ENCODE data around the gene TBCB.
"Not testable (repeated sequence)": the region's sequence is repeated elsewhere in the genome, so short reads cannot be mapped to it uniquely, and the experiment has no call there.

TBCB gene, protein sequence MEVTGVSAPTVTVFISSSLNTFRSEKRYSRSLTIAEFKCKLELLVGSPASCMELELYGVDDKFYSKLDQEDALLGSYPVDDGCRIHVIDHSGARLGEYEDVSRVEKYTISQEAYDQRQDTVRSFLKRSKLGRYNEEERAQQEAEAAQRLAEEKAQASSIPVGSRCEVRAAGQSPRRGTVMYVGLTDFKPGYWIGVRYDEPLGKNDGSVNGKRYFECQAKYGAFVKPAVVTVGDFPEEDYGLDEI

DNA sequence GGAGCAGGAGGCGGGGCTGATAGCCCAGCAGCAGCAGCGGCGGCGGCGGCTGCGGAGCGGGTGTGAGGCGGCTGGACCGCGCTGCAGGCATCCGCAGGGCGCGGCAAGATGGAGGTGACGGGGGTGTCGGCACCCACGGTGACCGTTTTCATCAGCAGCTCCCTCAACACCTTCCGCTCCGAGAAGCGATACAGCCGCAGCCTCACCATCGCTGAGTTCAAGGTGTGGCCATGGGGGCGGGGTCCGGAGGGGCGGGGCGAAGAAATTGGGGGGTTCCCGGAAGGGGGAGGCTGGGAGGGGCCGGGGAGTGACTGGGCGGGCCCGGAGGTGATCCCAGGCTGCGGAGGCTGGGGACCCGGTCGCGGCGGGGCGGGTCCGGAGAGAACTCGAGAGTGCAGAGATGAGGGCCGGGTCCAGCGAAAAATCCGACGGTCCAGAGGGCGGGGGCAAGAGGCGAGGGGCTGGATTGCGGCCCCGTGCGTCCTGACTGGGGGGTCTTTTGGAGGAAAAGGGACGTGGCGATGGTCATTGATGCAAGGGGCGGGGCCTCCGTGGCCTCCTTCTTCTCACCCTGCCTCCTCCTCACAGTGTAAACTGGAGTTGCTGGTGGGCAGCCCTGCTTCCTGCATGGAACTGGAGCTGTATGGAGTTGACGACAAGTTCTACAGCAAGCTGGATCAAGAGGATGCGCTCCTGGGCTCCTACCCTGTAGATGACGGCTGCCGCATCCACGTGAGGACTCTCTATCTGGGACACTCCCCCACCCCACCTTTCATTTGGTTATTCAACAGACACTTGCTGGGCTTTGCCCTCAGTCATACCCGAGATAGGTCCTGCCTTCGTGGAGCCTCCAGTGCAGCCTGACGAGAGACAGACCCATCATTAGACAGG, at the start of gene TBCB:
Gene TBCB (plus strand): TSS at position 16 of the 891 bp plus-strand sequence. CDS start 93 bp downstream, at position 109.
- ChIA-PET CTCF (interaction anchor here (0.7 to 5.2 kb wide), 7 partner anchors 9 to 55 kb away, joined by 3 to 39 read pairs (median 3); no protein-coding TSS in a partner anchor), POLR2A (interaction anchor here (0.5 to 1.9 kb wide), 7 partner anchors 12 to 214 kb away, joined by 3 to 6 read pairs (median 3); partner anchors contain the start of genes ALKBH6, ZNF146 and ZNF565)
- TF ChIP-seq, protein P1, sequence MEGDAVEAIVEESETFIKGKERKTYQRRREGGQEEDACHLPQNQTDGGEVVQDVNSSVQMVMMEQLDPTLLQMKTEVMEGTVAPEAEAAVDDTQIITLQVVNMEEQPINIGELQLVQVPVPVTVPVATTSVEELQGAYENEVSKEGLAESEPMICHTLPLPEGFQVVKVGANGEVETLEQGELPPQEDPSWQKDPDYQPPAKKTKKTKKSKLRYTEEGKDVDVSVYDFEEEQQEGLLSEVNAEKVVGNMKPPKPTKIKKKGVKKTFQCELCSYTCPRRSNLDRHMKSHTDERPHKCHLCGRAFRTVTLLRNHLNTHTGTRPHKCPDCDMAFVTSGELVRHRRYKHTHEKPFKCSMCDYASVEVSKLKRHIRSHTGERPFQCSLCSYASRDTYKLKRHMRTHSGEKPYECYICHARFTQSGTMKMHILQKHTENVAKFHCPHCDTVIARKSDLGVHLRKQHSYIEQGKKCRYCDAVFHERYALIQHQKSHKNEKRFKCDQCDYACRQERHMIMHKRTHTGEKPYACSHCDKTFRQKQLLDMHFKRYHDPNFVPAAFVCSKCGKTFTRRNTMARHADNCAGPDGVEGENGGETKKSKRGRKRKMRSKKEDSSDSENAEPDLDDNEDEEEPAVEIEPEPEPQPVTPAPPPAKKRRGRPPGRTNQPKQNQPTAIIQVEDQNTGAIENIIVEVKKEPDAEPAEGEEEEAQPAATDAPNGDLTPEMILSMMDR (IDR thresholded peaks at IDR 0.05; ENCODE audit: insufficient read depth, low read length, missing control alignments): no peak
- H3K4me3 ChIP-seq (ENCODE audit: low read depth, low read length): peak within 1 kb of the TSS; percentile 92
- no peak for DNase-seq (ENCODE audit: low read depth, low spot score)

DNA sequence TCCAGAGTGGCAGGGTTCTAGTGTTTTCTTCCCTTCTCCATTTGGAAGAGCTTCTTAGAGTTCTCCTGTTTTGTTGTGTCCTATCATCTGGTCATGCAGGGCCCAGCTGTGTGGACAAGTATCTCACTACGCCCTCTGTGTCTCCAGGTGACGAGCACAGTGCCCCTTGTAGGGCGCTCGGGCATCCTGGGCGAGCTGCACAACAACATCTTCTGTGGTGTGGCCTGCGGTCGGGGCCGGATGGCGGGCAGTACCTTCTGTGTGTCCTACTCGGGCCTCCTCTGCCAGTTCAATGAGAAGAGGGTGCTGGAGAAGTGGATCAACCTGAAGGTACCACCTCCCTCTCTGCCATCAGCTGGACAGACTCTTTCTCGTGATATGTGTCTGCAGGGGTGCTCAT, 47.6 kb upstream of the TBCB start:
- CTCF ChIA-PET: interaction anchor here (1.2 to 3.6 kb wide), 2 partner anchors 12 to 102 kb away, joined by 3 to 18 read pairs; partner anchors contain the start of genes THAP8 and WDR62
- POLR2A ChIA-PET: no interaction called here
- DNase-seq (ENCODE audit: low read depth, low spot score): no peak
- H3K4me3 ChIP-seq (ENCODE audit: low read depth, low read length): no peak overlapping the region
- TF ChIP-seq, protein P1 (IDR thresholded peaks at IDR 0.05; ENCODE audit: insufficient read depth, low read length, missing control alignments): no peak

DNA sequence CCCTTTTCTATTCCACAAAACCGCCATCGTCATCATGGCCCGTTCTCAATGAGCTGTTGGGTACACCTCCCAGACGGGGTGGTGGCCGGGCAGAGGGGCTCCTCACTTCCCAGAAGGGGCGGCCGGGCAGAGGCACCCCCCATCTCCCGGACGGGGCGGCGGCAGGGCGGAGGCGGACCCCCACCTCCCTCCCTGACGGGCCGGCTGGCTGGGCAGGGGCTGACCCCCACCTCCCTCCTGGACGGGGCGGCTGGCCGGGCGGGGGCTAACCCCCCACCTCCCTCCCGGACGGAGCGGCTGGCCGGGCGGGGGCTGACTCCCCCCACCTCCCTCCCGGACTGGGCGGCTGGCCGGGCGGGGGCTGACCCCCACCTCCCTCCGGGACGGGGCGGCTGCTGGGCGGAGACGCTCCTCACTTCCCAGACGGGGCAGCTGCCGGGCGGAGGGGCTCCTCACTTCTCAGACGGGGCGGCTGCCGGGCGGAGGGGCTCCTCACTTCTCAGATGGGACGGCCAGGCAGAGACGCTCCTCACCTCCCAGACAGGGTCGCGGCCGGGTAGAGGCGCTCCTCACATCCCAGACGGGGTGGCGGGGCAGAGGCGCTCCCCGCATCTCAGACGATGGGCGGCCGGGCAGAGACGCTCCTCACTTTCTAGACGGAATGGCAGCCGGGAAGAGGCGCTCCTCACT, 46.3 kb upstream of the TBCB start:
- DNase-seq (ENCODE audit: low read depth, low spot score); H3K4me3 ChIP-seq (ENCODE audit: low read depth, low read length); POLR2A ChIA-PET: not testable (repeated sequence)
- CTCF ChIA-PET: interaction anchor here (2.6 kb wide), 1 partner anchor 9 kb away, joined by 20 read pairs; no protein-coding TSS in a partner anchor

DNA sequence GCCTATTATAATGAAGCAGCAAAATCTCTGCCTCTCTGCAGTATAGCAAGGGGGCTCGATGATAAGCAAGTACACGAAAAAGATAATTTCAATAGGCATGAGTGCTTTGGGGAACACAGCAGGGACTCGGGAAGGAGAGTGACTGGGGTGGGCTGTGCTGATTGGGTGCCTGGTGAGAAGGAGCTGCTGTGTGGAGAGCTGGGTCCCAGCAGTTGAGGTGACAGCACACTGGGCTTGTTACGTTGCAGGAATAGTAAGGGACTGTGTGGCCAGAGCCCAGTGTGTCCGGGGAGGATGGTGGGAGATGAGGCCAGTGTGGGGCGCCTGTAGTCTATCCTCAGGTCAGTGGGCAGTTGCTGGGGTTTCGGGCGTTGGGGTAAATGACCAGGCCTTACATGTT, 43.2 kb upstream of the TBCB start:
- no peak overlapping the region for H3K4me3 ChIP-seq (ENCODE audit: low read depth, low read length)
- TF ChIP-seq, protein P1 (IDR thresholded peaks at IDR 0.05; ENCODE audit: insufficient read depth, low read length, missing control alignments): no peak
- ChIA-PET POLR2A (no interaction called here), CTCF (interaction anchor here (4.6 kb wide), 1 partner anchor 12 kb away, joined by 25 read pairs; no protein-coding TSS in a partner anchor)
- DNase-seq (ENCODE audit: low read depth, low spot score): no peak

DNA sequence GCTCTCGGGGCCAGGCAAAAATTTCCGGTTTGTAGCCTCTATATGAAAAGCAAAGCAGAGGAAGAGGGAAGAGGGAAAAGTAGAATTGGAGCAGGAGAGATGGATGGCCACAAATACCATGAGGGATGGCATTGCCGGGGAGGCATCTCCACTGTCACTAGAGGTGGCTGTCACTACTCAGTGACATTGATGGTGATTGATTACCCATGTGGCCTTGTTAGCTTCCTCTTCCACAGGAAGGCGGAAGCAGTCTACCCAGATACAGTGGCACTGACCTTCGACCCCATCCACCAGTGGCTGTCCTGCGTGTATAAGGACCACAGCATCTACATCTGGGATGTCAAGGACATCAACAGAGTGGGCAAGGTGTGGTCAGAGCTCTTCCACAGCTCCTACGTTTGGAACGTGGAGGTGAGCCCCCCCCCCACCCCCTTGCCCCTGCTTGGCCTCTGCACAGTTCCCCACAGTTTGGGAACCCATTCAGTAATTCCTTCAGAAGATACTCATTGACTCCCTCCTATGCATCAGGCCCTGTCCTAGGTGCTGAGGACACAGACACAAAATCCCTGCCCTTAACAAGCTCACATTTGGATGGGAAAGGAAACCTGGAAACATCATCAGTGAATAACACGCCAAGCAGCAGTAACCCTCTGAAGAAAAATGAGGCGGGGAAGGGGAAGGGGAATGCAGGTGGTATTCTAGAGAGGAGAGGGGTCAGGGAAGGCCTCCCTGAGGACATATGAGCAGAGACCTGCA, 42.0 kb upstream of the TBCB start:
- TF ChIP-seq, protein P1 (IDR thresholded peaks at IDR 0.05; ENCODE audit: insufficient read depth, low read length, missing control alignments): no peak
- no peak overlapping the region for H3K4me3 ChIP-seq (ENCODE audit: low read depth, low read length)
- CTCF ChIA-PET: interaction anchor here (0.8 to 4.6 kb wide), 2 partner anchors 13 to 15 kb away, joined by 3 to 25 read pairs; no protein-coding TSS in a partner anchor
- no peak for DNase-seq (ENCODE audit: low read depth, low spot score)
- POLR2A ChIA-PET: no interaction called here

Measured in AG04449 (cell line).